Spleen (tissue), 11 donors: Measurements from ENCODE around the gene KCND3. TPM values are rescaled to one million over a fixed set of nuclear protein-coding genes. Genes with fewer than 3 reads are reported as not detected.

Source experiments
- DNase-seq: peaks from one replicate; pipeline ENCODE4 v3.0.0-alpha.2; 2020
- H3K27ac ChIP-seq, 8 donors: fragments of 200-600 bp; sonication (generic) in 7 of 8; 1 replicate in 4 of 8; 2 replicates in 4 of 8; pipeline versions ENCODE4 v1.5.0 to v1.8.0; 2016 to 2021; ENCODE audit warnings: inconsistent platforms in 4 of 8, mild to moderate bottlenecking in 4 of 8, moderate library complexity in 1 of 8
- H3K27me3 ChIP-seq, 7 donors: fragments of 200-600 bp; sonication (generic) in 6 of 7; replicated peaks in 1 of 7; 1 replicate in 4 of 7; 2 replicates in 3 of 7; pipeline versions ENCODE4 v1.5.0 to v1.8.0; 2016 to 2021; ENCODE audit warnings: inconsistent platforms in 3 of 7, mild to moderate bottlenecking in 1 of 7
- H3K36me3 ChIP-seq, 6 donors: fragments of 200-600 bp; sonication (generic) in 5 of 6; 1 replicate in 4 of 6; 2 replicates in 2 of 6; pipeline versions ENCODE4 v1.5.0 to v1.8.0; 2016 to 2021; ENCODE audit warnings: inconsistent platforms in 2 of 6
- H3K4me1 ChIP-seq, 6 donors: fragments of 200-600 bp; sonication (generic) in 5 of 6; 1 replicate in 3 of 6; 2 replicates in 3 of 6; pipeline versions ENCODE4 v1.5.0 to v1.8.0; 2016 to 2021; ENCODE audit warnings: inconsistent platforms in 3 of 6
- H3K4me3 ChIP-seq, 8 donors: fragments of 200-600 bp; sonication (generic) in 7 of 8; 1 replicate in 4 of 8; 2 replicates in 4 of 8; pipeline versions ENCODE4 v1.5.0 to v1.8.0; 2016 to 2021; ENCODE audit warnings: inconsistent platforms in 4 of 8, mild to moderate bottlenecking in 4 of 8, moderate library complexity in 2 of 8
- H3K9me3 ChIP-seq, 8 donors: fragments of 200-600 bp; sonication (generic) in 7 of 8; 1 replicate in 4 of 8; 2 replicates in 4 of 8; pipeline versions ENCODE4 v1.5.0 to v1.8.0; 2016 to 2021; ENCODE audit warnings: inconsistent platforms in 4 of 8
- CTCF ChIP-seq, 11 experiments: fragments of 200-600 bp in 7 of 11; fragments of 450-650 bp in 4 of 11; sonication (generic) in 4 of 11; IDR thresholded peaks in 8 of 11; conservative IDR thresholded peaks in 3 of 11; 1 replicate in 7 of 11; 2 replicates in 4 of 11; pipeline versions ENCODE4 v1.4.0 to v1.8.0; 2016 to 2021; ENCODE audit warnings: antibody characterized with exemption in 11 of 11, inconsistent platforms in 4 of 11, mild to moderate bottlenecking in 1 of 11
- POLR2A ChIP-seq, 3 donors: fragments of 450-650 bp; IDR thresholded peaks; one replicate each; pipeline ENCODE4 v1.5.1; 2017; ENCODE audit warnings: antibody characterized with exemption in 3 of 3, mild to moderate bottlenecking in 1 of 3
- POLR2AphosphoS5 ChIP-seq, 3 donors: sonication (generic); formaldehyde crosslinking; IDR thresholded peaks; one replicate each; pipeline ENCODE4 v1.5.1; 2017; ENCODE audit warnings: antibody characterized with exemption in 3 of 3
- WGBS, 5 donors: extraction: QIAGEN DNeasy Blood & Tissue Kit in 3 of 5; methylation state at CpG; one replicate each; pipeline versions ENCODE4 v1.1.5 to v1.1.7; 2013 to 2018; 5-methylcytosine and 5-hydroxymethylcytosine counted together
- intact Hi-C: fragments of 100-400 bp; cut with DNase I; formaldehyde crosslinking; loops from one replicate; pipeline ENCODE4 v1.15.0; 2023; ENCODE audit warnings: low total_unique reads
- polyA plus RNA-seq, 3 donors: library from polyadenylated mRNA; stranded (reverse); fragments of 200-250 nt; gene quantifications; one replicate each; pipeline ENCODE4 v1.2.1, GENCODE V29; 2013
- total RNA-seq, 7 donors: library from RNA; depleted of rRNA in 3 of 7; stranded (reverse); fragments of >200 nt in 3 of 7; fragmentation: NEBNext Ultra II Directional in 4 of 7; extraction: Animal tissue kit (Norgen Biotek cat#: 25700) in 4 of 7; gene quantifications; one replicate each; pipeline versions ENCODE4 v1.1.0 to v1.2.1, GENCODE V29; 2016 to 2021
- donor health status: healthy with polysubstance abuse.
- donor health status: DM: no; HTN: no; CAD: no; lungs with moderate emphysema.
- donor health status: DM: no; HTN: no; CAD: no.
- donor health status: Bipolar disorder and iron deficiency.
- donor health status: healthy.
- donor health status: DM: no; HTN: no; CAD: no.
- donor health status: DM: yes; HTN: yes; CAD: no.

KCND3 gene
- total and polyA plus RNA-seq, 10 donors, result 0.67 to 14.2 (median 8.6) TPM

GRCh38 chr1:111768625-111769024 is 220.8 kb downstream of the KCND3 start:
- no peaks in the 10 kb centered on the region for H3K27me3 ChIP-seq
- intact Hi-C loops, result no loop called here
- H3K9me3 ChIP-seq, result no peaks in the 10 kb centered on the region
- DNase-seq, result no peak
- peaks cover 0 to 61% (median 45%) of the 10 kb centered on the region in 6 donors for H3K36me3 ChIP-seq
- H3K27ac ChIP-seq, result no peak overlapping the region
- TF ChIP-seq POLR2A (IDR thresholded peaks at IDR 0.05), result no peak
- TF ChIP-seq POLR2AphosphoS5 (IDR thresholded peaks at IDR 0.05), result no peak
- TF ChIP-seq CTCF (IDR thresholded peaks at IDR 0.05 in 8 of 11, conservative IDR thresholded peaks at IDR 0.05 in 3 of 11), result no peak
- H3K4me3 ChIP-seq, result no peak overlapping the region
- H3K4me1 ChIP-seq, result peaks cover 0 to 9% (median 2%) of the 10 kb centered on the region in 6 donors

GRCh38 chr1:111768023-111768422 is 221.4 kb downstream of the KCND3 start:
- Histone ChIP-seq H3K4me3 (no peak overlapping the region), H3K4me1 (peaks cover 0 to 9% (median 2%) of the 10 kb centered on the region in 6 donors), H3K27me3 (no peaks in the 10 kb centered on the region), H3K36me3 (peaks cover 0 to 67% (median 52%) of the 10 kb centered on the region in 6 donors), H3K27ac (peak overlapping the region in 1 of 8 donors; percentile 6), H3K9me3 (no peaks in the 10 kb centered on the region)
- no peak for DNase-seq
- intact Hi-C loops, result no loop called here
- TF ChIP-seq CTCF (IDR thresholded peaks at IDR 0.05 in 8 of 11, conservative IDR thresholded peaks at IDR 0.05 in 3 of 11) (no peak), POLR2A (IDR thresholded peaks at IDR 0.05) (no peak), POLR2AphosphoS5 (IDR thresholded peaks at IDR 0.05) (no peak)

GRCh38 chr1:111762332-111762731 is 227.1 kb downstream of the KCND3 start:
- H3K4me3 ChIP-seq, result no peak overlapping the region
- no peak overlapping the region for H3K27ac ChIP-seq
- intact Hi-C loops, result no loop called here
- TF ChIP-seq CTCF (IDR thresholded peaks at IDR 0.05 in 8 of 11, conservative IDR thresholded peaks at IDR 0.05 in 3 of 11), result no peak
- no peak for TF ChIP-seq POLR2A (IDR thresholded peaks at IDR 0.05)
- no peak for TF ChIP-seq POLR2AphosphoS5 (IDR thresholded peaks at IDR 0.05)
- H3K27me3 ChIP-seq, result no peaks in the 10 kb centered on the region
- peaks cover 2 to 18% (median 7%) of the 10 kb centered on the region in 6 donors for H3K4me1 ChIP-seq
- peaks cover 0 to 100% (median 74%) of the 10 kb centered on the region in 6 donors for H3K36me3 ChIP-seq
- no peaks in the 10 kb centered on the region for H3K9me3 ChIP-seq
- 91 to 99% (median 95%) methylated on average over 2 of the region's 2 CpGs for WGBS, 5 donors
- DNase-seq, result no peak

GRCh38 chr1:111761717-111762116 is 227.8 kb downstream of the KCND3 start:
- peaks cover 0 to 94% (median 69%) of the 10 kb centered on the region in 6 donors for H3K36me3 ChIP-seq

GRCh38 chr1:111758373-111758772 is 231.1 kb downstream of the KCND3 start:
- no peak for TF ChIP-seq POLR2AphosphoS5 (IDR thresholded peaks at IDR 0.05)
- TF ChIP-seq POLR2A (IDR thresholded peaks at IDR 0.05), result no peak
- no peak for TF ChIP-seq CTCF (IDR thresholded peaks at IDR 0.05 in 8 of 11, conservative IDR thresholded peaks at IDR 0.05 in 3 of 11)

More at GRCh38 chr1:111761717-111762116, 227.8 kb downstream of the KCND3 start:
- Histone ChIP-seq H3K9me3 (no peaks in the 10 kb centered on the region), H3K27me3 (no peaks in the 10 kb centered on the region), H3K4me1 (peaks cover 8 to 24% (median 13%) of the 10 kb centered on the region in 6 donors), H3K4me3 (no peak overlapping the region), H3K27ac (no peak overlapping the region)
- 95 to 97% (median 96%) methylated on average over 2 of the region's 2 CpGs for WGBS, 5 donors
- DNase-seq, result no peak
- intact Hi-C loops, result no loop called here
- no peak for TF ChIP-seq POLR2A (IDR thresholded peaks at IDR 0.05)

More at GRCh38 chr1:111758373-111758772, 231.1 kb downstream of the KCND3 start:
- H3K27me3 ChIP-seq, result no peaks in the 10 kb centered on the region
- H3K4me1 ChIP-seq, result peaks cover 14 to 42% (median 24%) of the 10 kb centered on the region in 6 donors
- H3K27ac ChIP-seq, result no peak overlapping the region
- 60 to 78% (median 69%) methylated on average over 2 of the region's 2 CpGs for WGBS, 5 donors
- H3K9me3 ChIP-seq, result no peaks in the 10 kb centered on the region
- DNase-seq, result no peak
- H3K4me3 ChIP-seq, result no peak overlapping the region
- intact Hi-C loops, result loop anchor here (10.0 kb wide), 1 partner anchor 254 kb away; the partner anchor contains the start of genes ADORA3 and TMIGD3
- H3K36me3 ChIP-seq, result peaks cover 0 to 61% (median 40%) of the 10 kb centered on the region in 6 donors
